Ovary (tissue), 3 donors: Measurements from ENCODE around the gene FBXO17.

ENCODE experiments used
- POLR2A ChIP-seq: fragments of 450-650 bp; IDR thresholded peaks from one replicate; pipeline ENCODE4 v1.6.1; 2017; ENCODE audit warnings: antibody characterized with exemption, mild to moderate bottlenecking, moderate library complexity
- TF ChIP-seq, protein P1 (sequence below), 3 donors: fragments of 450-650 bp in 2 of 3; fragments of 200-600 bp in 1 of 3; IDR thresholded peaks; one replicate each; pipeline versions ENCODE4 v1.5.1 to v1.8.0; 2016 to 2022; ENCODE audit warnings: antibody characterized with exemption in 3 of 3, mild to moderate bottlenecking in 1 of 3
- donor health status: DM: no; HTN: no; CAD: no.

DNA sequence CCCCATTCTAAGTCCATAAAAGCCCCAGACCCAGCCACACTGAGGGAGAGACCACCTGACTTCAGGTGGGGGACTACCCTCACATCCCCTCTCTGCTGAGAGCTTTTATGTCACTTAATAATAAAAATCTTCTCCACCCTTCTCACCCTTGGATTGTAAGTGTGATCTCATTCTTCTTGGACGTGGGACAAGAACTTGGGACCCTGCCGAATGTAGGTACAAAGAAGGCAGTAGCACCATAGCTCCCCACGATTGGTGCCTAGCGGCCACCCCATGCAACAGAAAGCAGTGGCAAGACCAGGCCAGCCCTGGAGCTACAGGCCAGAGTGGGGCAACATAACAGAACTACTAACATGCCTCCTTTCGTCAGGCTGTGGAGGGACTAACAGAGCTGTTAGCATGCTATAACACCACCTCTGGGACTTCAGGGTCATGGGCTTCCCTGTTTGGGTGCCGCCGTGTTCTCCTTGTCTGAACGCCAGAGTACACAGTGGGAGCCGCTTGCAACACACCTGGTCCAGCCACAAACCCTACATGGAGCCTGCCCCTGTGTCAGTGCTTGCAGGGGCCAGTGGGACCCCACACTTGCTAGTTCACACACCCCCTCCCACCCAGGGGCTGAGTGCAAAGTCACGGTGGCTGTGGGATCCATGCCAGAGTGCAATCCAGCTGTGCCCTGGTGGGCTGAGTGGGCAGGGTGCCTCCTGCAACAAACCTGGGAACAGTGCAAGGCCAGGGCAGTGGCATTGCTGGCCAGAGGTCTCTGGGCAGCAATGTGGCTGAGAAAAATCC lies 5.2 kb upstream of the FBXO17 start:
- TF ChIP-seq, protein P1, sequence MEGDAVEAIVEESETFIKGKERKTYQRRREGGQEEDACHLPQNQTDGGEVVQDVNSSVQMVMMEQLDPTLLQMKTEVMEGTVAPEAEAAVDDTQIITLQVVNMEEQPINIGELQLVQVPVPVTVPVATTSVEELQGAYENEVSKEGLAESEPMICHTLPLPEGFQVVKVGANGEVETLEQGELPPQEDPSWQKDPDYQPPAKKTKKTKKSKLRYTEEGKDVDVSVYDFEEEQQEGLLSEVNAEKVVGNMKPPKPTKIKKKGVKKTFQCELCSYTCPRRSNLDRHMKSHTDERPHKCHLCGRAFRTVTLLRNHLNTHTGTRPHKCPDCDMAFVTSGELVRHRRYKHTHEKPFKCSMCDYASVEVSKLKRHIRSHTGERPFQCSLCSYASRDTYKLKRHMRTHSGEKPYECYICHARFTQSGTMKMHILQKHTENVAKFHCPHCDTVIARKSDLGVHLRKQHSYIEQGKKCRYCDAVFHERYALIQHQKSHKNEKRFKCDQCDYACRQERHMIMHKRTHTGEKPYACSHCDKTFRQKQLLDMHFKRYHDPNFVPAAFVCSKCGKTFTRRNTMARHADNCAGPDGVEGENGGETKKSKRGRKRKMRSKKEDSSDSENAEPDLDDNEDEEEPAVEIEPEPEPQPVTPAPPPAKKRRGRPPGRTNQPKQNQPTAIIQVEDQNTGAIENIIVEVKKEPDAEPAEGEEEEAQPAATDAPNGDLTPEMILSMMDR (IDR thresholded peaks at IDR 0.05) = no peak
- TF ChIP-seq POLR2A = no peak
